Kasumi-1 (cell line): ENCODE measurements around the gene RNF220.
A peak's percentile ranks its signal among the peaks of the same experiment; 100 is the strongest.

Source experiments
- DNase-seq, 2 experiments: peaks; one replicate each; lab custom pipeline; 2025; lab: John Stamatoyannopoulos, UW

RNF220 gene

DNA sequence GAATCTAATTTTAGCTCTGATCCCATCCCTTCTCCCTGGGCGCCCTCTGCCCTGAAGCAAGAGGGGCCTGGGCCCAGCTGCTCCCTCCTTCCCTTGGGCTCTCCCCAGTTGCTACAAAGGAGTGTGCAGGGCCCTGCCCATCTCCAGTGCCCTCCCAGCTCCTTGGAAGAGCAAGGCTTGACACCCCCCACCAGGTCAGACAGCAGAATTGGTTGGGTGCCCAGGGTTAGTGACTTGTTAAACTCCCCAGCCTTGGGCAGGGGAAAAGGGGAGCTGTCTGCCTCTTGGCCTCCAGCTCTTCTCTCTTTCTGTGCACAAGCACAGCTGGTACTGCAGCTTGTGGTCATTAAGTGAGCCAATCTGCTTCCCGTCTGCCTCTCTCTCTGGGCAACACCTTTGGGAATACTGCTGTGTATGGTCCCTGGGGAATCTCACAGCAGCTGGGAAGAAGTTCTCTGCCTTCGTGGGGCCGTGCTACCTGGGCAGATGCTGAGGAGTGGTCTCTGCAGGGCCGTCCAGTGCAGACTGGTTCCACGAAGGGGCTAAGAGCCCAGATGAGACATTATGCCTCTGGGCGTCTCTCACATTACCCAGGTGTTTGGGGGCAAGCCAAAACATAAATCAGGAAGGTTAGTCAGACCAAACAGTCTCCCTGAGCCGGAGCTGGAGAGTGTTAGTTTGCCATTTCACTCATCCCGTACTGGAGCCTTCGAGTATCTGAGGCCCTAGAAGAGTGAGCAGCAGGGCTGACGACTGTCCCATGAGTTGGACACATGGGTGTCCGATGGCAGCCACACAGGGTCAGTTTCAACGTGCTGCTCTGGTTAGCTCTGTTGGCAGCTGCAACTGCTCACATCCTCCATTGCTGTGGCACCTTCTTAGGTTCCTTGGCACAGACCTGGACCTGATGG is 231.9 kb downstream of the RNF220 start:
- DNase-seq, result no peak

DNA sequence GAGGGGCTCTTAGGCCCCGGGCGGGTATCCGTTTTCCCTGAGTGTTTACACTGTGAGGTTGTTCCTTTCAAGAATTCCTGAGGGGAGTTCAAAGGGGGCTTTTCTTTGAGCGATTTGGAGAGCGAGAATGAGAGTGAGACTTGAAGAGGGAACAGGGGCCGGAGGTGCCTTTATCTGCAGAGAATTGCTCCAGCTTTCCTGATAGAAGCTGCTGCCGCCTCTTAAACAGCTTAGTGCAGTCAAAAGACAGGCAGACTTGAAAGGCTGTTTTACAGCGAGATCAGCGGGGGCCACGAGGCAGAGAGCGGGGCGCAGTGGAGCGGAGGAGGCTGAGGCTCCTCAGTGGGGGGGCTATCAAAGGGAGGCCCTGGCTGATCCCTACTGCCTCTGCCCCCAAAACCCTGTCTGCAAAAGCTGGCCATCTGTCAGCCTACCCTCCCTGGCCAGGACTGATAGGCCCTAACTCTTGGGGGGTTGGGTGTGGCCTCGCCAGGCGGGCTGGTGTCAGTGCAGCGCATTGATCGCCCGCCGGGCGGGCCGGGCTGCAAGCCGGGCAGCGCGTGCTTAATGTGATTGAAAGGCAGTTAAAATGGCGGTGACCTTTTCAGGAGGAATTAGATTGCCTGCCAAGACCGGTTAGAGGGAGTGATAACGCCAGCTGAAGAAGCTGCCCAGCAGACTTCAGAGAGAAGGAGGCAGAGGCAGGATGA is 232.8 kb downstream of the RNF220 start:
- DNase-seq, result no peak

DNA sequence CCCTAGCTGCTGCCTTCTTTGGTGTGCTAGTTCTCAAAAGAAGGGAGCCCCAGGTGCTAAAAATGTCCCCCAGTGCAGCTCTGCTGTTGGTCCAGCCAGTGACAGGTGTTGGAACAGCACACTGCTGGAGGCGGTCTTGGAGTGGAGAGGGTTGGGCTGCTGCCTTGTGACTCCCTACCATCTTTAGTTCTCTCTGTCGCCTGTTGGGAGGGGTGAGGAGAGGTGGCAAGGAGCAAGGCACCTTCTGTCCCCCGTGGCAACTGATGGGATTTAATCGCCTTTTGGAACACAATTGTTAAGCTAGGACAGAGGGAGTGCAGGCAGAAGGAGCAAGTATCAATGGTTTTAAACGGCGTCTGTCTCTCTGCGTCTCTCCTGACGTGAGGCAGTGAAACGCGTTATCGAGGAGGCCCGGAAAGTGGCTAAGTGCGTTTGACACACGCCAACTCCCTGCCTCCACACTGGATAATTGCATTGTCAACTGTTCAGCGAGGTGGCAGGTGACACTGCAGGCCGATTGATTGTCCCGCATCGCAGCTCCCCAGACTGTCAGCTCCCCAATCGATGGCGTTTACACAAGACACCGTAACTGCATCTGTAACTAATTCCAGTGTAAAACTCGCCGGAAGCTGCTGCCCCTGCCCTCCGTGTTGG is 235.3 kb downstream of the RNF220 start:
- no peak for DNase-seq

DNA sequence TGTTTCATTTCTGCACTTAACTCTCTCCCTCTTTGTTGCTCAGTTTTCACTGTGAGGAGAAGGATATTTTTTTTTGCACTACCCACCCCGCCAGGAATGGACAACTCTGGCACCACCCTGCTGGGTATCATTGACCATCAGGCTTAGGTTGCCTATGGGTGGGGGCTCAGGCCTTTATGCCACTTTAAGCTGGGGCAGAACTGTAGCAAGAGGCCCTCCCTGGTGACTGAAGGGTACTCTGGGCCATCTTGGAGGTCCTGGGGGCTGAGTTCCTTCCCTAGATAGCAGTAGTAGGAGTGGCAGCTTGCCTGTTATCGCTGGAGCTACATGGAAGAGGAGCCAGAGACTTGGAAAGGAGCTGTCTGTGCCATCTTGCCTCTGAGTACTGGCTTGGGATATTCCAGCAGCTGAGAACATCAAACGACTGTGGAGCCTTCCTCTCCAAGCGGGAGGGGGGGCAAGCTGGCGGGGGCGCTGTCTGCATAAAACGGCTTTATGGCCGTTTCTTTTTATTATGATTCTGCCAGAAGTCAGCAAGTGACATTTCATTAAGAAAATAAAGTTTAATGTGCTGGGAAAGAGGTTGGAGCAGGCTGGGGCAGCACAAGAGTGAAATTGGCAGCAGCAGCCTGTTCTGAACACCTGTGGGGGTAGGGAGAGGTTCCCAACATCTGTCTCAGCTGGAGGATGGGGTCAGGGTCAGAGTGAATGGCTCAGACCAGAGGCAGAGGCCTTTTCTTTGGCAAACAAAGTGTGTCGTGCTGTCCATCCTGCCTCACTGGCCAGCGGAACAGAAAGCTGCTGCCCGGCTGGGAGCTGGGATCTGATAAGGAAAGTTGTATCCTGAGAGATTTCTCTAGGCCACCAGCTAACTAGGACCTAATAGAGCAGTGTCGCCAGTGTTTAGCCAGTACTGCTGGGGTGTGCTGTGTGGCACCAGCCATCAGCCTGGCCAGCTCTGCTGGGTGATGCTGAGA is 236.4 kb downstream of the RNF220 start:
- no peak for DNase-seq

DNA sequence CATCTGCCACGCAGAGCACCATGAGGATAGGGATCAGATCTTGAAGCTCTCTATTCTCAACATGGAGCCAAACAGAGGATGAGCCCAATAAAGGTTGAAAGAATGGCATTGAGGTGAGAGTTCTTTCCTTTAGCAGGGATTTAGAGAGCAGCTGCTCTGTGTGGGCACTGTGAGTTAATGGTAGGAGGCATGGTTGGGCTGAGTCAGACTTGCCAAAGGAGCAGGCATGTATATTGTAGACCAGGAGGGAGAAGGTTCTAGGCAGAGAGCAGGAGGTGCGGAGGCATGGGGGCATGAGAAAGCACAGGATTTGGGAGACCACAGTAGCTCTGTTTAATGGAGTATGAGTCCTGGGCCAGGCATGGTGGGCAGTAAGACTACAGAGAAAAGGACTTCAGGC is 237.2 kb downstream of the RNF220 start:
- DNase-seq, result no peak

DNA sequence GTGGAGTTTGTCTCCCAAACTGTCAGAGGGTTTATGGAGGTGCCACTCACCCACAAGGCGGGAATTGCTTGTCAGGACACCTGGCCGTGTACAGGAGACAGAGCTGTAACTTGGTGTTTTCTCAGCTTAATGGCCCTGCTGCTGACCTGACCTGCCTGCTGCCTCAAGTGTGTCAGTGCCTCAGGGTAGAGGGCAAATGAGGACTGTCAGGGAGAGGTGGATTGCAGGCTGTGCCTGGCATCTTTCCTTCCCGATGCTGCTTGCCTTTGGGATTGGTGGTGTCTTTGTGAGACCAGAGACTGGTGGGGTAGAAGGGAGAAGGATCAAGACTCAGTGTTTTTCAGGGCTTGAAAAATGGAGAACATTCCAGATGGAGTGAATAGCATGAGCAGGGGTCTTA is 237.9 kb downstream of the RNF220 start:
- DNase-seq, result no peak

DNA sequence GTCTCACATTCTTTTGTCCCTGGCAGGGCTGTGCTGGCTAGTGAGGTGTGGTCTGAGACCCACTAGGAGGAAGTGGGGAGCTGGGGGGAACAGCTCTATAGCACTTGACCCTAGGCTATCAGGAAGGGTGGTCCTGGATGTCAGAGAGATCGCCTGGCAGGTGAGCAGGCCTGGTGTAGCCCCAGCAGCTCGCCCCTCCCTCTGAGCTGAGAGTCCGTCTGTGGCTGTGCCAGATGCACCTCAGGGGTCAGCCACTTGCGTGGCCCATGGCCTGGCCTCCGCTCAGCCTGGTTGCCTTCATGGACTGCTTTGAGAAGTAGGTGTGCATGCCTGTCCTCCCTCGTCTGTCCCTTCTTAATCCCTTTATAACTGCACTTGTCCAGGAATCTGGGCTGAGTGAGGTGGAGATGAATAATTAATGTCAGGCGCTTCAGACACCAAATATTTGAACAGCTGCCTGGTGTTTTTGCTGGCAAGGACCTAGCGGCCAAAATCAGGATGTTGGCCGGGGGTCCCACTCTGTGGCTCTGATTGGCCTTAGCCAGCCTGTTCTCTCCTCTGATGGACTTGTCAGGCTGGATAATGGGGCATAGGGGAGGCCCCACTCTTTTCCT is 238.8 kb downstream of the RNF220 start:
- no peak for DNase-seq

DNA sequence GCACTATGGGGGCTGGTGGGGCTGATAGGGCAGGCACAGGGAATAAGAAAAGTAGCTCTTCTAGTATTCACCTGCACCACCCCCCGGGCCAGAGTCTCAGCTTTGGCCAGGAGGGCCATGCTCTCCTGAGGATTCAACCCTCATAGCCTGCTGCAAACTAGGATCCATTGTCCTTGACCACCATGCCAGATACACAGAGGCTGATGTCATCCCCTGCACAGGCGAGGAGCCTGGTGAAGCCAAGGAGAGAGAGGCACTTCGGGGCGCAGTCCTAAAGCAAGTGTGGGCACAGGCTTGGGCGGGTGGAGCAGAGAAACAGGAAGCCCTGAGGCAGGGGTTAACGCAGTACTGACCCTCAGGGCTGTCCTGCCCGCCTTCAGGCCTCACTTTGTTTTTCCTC is 239.8 kb downstream of the RNF220 start:
- no peak for DNase-seq

DNA sequence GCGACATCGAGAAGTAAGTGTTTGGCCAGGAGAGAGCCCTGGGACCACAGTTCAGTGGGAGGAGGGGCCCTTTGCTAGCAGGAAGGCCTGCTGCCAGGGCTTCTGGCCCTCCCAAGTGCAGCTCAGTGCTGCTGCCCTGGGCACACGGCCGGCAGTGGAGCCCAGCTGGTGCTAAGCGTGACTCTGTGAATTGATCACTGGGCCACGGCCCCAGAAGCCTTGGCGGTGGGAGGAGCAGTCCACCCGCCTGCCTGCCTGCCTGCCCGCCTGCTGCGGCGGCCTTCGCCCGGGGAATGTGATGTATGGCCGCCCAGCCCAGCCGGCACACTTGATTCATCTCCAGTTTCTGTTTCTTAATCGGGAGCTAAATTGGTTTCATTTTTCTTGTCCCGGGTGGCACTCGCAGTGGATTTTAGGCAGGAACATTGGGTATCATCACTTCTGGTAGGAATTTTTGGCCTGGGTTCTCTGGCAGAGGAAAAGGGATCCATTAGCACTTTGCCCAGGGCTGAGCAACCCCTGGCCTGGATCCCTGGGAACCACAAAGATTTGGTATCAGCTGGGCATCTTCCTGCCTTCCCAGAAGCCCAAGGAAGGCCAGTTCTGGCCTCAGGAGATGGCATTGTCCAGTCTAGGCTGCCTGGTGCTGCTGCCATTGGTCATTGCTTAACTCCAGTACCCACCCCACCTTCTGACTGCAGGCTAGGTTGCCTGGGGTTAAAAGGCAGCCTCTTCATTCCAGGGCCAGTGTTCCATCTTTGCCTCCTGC is 240.6 kb downstream of the RNF220 start:
- DNase-seq, result no peak

DNA sequence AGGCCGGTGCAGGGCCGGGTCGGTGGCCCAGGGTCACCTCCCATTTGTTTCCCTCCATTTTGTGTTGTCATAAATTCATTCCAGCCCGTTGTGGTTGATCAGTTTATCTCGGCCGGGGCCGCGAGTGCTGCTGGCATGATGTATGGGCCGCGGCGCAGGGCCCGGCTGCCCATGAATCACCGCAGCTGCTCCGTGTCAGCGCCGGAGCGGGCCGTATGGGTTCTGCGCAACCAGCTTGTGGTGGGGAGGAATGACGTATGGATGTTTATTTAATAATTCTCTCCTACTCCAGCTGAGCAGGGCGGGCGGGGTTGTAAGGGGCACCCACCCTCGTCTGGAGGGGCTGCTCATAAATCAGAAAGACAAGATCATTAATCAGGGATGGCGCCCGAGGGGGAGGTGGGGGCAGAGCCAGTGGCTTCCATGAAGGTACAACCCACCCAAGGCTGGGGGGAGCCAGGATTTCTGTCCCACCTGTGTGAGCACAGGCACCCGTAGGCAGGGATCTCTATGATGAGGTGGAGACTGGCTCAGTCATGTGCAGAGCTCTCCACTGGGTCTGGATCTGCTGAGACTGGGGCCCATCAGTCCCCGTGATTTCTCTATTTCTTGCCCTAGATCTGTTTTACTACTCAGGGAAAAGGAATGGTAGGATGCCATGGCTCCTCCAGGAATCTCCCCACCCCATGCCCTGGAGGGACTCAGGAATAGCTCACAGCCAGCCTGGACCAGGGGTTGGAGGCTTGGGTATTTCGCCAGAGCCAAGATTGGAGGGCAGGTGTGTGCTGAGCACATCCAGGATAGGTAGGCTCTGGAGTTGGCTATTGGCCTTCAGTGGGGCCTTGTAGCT is 241.4 kb downstream of the RNF220 start:
- no peak for DNase-seq

DNA sequence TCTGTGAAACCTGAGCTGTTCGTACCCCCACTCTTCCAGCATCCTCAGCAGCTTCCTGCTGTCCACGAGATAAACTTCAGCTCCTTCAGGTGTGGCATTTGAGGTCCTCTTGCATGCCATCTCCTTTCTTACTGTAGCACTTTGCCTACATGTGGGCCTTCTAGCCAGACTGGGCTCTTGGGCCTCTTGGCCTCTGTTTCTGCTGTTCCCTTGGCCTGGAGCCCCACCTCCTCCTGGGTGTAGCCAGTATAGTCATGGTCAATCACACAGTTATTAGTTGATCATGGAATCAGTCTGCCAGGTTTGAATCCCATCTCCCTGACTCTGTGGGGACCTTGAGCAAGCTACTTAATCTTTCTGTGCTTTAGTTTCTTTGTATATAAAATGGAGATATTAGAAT is 242.8 kb downstream of the RNF220 start:
- no peak for DNase-seq

DNA sequence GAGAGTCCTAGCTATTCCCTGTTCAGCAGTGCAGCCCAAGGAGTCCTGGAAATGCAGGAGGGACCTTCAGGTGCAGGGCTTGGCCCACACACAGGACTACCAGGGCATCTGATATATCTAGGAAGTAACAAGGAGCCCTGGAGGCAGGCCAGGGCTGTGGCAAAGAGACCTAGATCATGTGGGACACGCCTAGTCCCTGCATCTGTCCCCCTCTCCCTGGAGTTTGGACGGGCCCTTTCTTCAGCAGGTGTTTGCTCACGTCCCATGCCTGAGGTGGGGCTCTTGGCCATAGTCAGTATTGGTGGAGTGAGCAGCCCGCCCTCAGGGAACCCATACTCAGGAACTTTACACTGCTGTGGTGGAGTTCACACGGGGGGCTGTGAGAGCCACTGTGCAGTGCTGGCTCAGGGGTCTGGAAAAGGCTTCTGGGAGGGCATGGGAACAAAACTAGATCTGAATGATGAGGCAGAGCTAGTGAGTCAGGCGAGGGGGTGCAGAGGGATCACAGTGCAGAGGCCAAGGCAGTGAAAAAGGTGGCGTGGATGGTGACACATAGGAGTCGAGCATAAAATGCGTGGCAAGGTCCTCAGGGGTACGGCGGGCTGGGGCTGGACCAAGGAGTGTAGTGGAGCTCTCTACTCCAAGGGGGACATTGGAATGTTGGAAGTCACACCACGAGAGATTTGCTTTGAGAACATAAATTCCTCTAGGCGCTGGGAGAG is 243.6 kb downstream of the RNF220 start:
- no peak for DNase-seq

DNA sequence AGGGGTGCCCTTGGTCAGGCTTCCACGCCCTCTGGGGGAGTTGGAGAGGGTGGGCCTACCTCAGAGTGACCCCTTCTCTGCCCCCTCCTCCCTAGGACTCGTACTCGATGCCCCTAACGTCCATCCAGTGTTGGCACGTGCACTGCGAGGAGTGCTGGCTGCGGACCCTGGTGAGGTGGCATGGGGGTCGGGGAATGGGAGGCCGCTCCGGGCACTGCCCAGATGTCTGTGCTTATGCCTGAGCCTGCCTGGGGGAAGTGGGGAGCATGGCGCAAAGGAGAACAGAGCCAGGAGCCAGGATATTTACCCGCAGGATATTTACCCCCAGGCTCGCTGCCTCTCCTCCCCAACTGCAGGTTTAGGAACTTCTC is 244.7 kb downstream of the RNF220 start:
- DNase-seq, result no peak

DNA sequence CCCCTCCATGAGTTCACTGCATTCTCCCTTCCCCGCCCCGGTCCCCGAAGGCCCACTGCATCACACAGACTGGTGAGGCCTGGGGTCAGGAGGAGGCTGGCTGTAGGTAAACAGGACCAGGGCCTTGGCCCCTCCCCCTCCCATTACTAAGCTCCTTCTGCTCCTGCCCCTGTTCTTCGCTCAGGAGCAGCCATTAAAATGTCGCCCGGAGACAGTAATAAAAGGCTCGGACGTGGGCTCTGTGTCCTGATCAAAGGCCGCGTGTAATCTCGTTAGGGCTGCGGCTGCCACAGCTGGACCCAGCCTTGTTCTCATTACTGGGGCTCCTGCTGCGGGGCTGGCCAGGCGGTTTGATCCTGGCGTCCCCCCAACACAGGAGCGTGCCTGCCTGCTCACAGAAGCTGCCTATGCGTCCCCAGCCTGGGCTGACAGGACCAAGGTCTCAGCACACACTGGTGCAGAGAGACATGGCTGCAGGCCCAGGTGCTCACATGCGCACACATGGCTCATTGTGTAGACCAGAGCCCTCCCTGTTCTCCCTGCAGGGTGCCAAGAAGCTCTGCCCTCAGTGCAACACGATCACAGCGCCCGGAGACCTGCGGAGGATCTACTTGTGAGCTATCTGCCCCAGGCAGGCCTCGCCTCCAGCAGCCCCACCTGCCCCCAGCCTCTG is 245.2 kb downstream of the RNF220 start:
- no peak for DNase-seq

DNA sequence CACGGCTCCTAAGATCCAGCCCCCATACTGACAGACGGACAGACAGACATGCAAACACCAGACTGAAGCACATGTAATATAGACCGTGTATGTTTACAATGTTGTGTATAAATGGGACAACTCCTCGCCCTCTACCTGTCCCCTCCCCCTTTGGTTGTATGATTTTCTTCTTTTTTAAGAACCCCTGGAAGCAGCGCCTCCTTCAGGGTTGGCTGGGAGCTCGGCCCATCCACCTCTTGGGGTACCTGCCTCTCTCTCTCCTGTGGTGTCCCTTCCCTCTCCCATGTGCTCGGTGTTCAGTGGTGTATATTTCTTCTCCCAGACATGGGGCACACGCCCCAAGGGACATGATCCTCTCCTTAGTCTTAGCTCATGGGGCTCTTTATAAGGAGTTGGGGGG is 246.0 kb downstream of the RNF220 start:
- no peak for DNase-seq

DNA sequence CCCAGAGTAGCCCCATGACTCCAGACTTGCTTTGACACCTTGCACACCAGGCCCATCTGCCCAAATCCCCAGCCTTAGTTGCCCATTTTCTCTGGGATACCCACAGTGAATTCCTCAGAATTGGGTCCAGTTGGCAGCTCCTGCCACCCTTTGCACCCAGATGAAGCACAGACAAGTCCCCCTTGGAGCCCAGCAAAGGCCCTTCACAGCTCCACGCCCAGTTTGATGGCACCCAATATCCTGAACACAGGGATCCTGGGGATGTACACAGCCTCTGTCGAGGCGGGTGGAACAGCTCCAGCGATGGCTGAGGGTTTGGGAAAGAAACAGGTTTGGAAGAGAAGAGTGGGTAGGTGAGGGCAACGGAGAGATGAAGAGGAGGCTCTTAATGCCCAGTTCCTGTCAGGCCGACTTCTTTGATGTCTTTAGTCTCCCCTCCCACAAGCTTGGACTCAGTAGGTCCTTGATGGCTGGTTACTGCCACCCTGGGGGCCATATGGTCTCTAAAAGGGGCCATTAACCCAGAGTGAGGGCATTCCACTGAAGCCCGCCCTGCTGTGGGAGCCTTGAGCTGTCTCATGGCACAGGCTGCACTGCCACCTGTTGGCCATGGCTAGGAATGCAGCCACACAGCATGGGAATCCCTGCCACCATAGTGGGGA is 247.5 kb downstream of the RNF220 start:
- DNase-seq, result peak; percentile 41 to 61

DNA sequence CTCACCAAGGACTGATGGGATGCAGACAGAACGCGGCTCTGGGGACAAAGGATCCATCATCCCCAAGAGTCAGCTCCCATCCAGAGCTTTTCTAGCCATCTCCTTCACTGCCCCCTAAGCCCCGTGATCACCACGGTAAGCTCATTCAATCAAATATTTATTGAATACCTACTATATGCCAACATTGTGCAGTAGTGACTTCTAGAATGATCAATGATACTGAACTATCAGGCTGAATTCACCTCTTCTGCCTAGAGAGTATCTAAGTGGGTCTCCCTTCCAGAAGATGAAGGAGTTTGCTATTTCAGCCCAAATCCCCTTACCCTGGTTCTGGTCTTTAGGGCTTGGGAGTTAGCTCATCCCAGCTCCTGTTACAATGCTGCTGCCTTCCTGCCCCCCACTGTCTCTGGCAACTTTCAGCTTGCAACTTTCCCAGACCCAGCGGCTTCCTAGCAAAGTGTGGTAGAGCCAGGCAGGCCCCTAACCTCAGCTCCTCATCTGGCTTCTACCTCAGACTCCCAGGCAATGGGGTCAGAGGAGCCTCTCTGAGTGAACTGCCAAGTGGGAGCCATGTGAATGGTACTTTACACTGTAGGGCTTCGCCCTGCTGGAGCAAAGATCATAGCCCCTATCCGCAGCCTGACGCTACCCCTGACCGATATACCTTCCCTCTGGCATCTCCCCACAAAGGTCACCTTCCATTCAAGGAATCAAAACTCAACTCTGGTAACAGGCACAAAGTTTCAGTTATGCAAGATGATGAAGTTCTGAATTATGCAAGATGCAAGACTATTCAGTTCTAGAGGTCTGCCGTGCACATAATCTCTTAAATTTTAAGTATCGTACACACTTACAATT is 248.3 kb downstream of the RNF220 start:
- no peak for DNase-seq
